Progenitor cell of endocrine pancreas (in vitro differentiated cells): ENCODE data around the gene ZNF385B. TPM values are rescaled to one million over a fixed set of nuclear protein-coding genes. Genes with fewer than 3 reads are reported as not detected.

Source experiments
- DNase-seq: peaks from one replicate; pipeline ENCODE4 v3.0.0; 2021; ENCODE audit warnings: low spot score; ENCODE audit not compliant: unreplicated experiment
- H3K27ac Mint-ChIP-seq: 2 replicates; pipeline ENCODE4 v1.8.0; 2021; ENCODE audit warnings: mild to moderate bottlenecking, moderate library complexity, mixed read lengths
- H3K27me3 Mint-ChIP-seq: 2 replicates; pipeline ENCODE4 v1.8.0; 2021; ENCODE audit warnings: mixed read lengths
- H3K36me3 Mint-ChIP-seq: 2 replicates; pipeline ENCODE4 v1.8.0; 2022; ENCODE audit warnings: mixed read lengths; ENCODE audit not compliant: insufficient read depth
- H3K4me1 Mint-ChIP-seq: 2 replicates; pipeline ENCODE4 v1.8.0; 2021; ENCODE audit warnings: low read depth, mixed read lengths
- H3K4me3 Mint-ChIP-seq: 2 replicates; pipeline ENCODE4 v1.8.0; 2021; ENCODE audit warnings: low read depth, mild to moderate bottlenecking, moderate library complexity, mixed read lengths
- H3K9me3 Mint-ChIP-seq: 2 replicates; pipeline ENCODE4 v1.8.0; 2021; ENCODE audit warnings: low read depth, mixed read lengths
- CTCF ChIP-seq: fragments of 200-600 bp; sonication (generic); IDR thresholded peaks from one replicate; pipeline ENCODE4 v1.5.0; 2021; ENCODE audit warnings: antibody characterized with exemption, mild to moderate bottlenecking; ENCODE audit not compliant: unreplicated experiment
- total RNA-seq: library from RNA; stranded (reverse); gene quantifications from 2 replicates; pipeline ENCODE4 v1.2.1, GENCODE V29; 2021

Gene ZNF385B
- total RNA-seq, 1 donor from 2014 or later, result 4.9 TPM

- no peak for TF ChIP-seq CTCF
- no peak for DNase-seq
- Mint-ChIP-seq H3K9me3 (peaks cover 9% of the 10 kb centered on the region), H3K36me3 (peaks cover 4% of the 10 kb centered on the region), H3K27ac (no peak overlapping the region), H3K27me3 (no peaks in the 10 kb centered on the region), H3K4me1 (no peaks in the 10 kb centered on the region), H3K4me3 (no peak overlapping the region)
Observed at GRCh38 chr2:179809606-179810005, 51.8 kb downstream of the ZNF385B start.

GRCh38 chr2:179805001-179805400 lies 56.4 kb downstream of the ZNF385B start:
- no peak overlapping the region for H3K4me3 Mint-ChIP-seq
- TF ChIP-seq CTCF, result no peak
- H3K4me1 Mint-ChIP-seq, result no peaks in the 10 kb centered on the region
- no peak overlapping the region for H3K27ac Mint-ChIP-seq
- H3K27me3 Mint-ChIP-seq, result no peaks in the 10 kb centered on the region
- H3K9me3 Mint-ChIP-seq, result no peaks in the 10 kb centered on the region
- no peak for DNase-seq
- no peaks in the 10 kb centered on the region for H3K36me3 Mint-ChIP-seq

- no peaks in the 10 kb centered on the region for H3K27me3 Mint-ChIP-seq
- no peak for DNase-seq
- H3K4me1 Mint-ChIP-seq, result no peaks in the 10 kb centered on the region
- H3K4me3 Mint-ChIP-seq, result no peak overlapping the region
- H3K27ac Mint-ChIP-seq, result no peak overlapping the region
- no peaks in the 10 kb centered on the region for H3K36me3 Mint-ChIP-seq
- no peak for TF ChIP-seq CTCF
- H3K9me3 Mint-ChIP-seq, result no peaks in the 10 kb centered on the region
Observed at GRCh38 chr2:179804206-179804605, 57.2 kb downstream of the ZNF385B start.

GRCh38 chr2:179802051-179802882 lies 59.1 kb downstream of the ZNF385B start:
- Mint-ChIP-seq H3K4me3 (no peak overlapping the region), H3K9me3 (no peaks in the 10 kb centered on the region)
- no peak for TF ChIP-seq CTCF

GRCh38 chr2:179800776-179801175 lies 60.6 kb downstream of the ZNF385B start:
- no peak overlapping the region for H3K27ac Mint-ChIP-seq
- H3K9me3 Mint-ChIP-seq, result no peaks in the 10 kb centered on the region
- no peaks in the 10 kb centered on the region for H3K27me3 Mint-ChIP-seq
- no peak overlapping the region for H3K4me3 Mint-ChIP-seq
- no peak for TF ChIP-seq CTCF
- DNase-seq, result no peak
- H3K36me3 Mint-ChIP-seq, result no peaks in the 10 kb centered on the region
- no peaks in the 10 kb centered on the region for H3K4me1 Mint-ChIP-seq

More at GRCh38 chr2:179802051-179802882, 59.1 kb downstream of the ZNF385B start:
- no peaks in the 10 kb centered on the region for H3K27me3 Mint-ChIP-seq
- DNase-seq, result no peak
- no peaks in the 10 kb centered on the region for H3K36me3 Mint-ChIP-seq
- no peaks in the 10 kb centered on the region for H3K4me1 Mint-ChIP-seq
- H3K27ac Mint-ChIP-seq, result no peak overlapping the region
